DMS153 (cell line): Measurements from ENCODE around the gene CRYBA4.
"Not testable (repeated sequence)": the region's sequence is repeated elsewhere in the genome, so short reads cannot be mapped to it uniquely, and the experiment has no call there.

Experiments used
- DNase-seq: peaks from one replicate; lab custom pipeline; 2025; lab: John Stamatoyannopoulos, UW

CRYBA4 gene

GRCh38 chr22:26597026-26597425, 24.7 kb upstream of the CRYBA4 start:
- DNase-seq = no peak

- no peak for DNase-seq
Observed at GRCh38 chr22:26597480-26597879, 24.3 kb upstream of the CRYBA4 start.

GRCh38 chr22:26599505-26599904, 22.3 kb upstream of the CRYBA4 start:
- peak; percentile 9 for DNase-seq

DNA sequence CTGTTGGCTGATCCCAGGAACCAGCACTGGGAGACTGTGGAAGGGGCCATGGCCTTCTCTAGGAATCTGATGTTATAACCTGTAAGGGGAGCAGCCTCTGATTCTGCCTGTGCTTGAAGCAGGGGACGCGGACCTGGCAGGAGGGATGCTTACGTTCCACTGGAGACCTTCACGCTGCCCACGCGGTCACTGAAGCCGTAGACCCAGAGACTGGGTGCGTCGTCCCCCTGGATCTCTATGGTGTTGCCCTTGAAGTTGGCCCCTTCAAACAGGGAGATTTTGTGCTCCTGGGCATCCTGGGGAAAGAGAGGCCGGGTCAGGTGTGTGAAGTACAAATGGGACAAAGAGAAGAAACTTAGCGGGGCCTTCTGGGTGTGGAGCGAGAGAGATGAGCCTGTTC, 20.0 kb upstream of the CRYBA4 start:
- DNase-seq = no peak

DNA sequence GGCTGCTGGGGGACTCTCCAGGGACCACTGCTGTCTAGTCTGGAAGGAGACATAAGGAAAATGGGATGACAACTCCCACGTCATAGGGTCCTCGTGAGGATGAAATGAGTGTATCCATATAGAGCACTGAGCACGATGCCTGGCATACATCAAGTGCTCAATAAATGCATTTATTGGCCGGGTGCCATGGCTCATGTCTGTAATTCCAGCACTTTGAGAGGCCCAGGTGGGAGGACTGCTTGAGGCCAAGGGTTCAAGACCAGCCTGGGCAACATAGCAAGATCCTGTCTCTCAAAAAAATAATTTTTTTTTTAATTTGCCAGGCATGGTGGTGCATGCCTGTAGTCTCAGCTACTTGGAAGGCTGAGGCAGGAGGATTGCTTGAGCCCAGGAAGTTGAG, 19.6 kb upstream of the CRYBA4 start:
- no peak for DNase-seq

DNA sequence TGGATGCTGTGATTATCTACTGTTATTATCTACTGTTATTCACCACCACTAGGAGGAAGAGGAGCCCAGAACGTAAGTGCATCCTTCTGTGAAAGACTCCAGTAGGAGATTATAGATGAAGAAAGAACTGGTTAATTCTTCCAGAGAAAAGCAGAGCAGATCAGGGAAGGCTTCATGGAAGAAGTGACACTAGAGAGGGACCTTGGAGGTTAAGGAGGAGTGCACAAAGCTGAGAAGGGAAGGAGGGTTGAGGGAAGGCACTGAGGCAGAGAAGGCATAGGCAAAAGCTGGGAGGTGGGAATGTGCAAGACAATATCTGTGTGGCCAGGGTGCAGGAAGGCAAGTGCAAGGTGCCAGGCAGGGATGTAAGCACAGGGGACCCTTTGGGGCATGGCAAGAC, 17.4 kb upstream of the CRYBA4 start:
- no peak for DNase-seq

GRCh38 chr22:26606611-26607010, 15.2 kb upstream of the CRYBA4 start:
- DNase-seq = no peak

GRCh38 chr22:26608129-26608528, 13.6 kb upstream of the CRYBA4 start:
- DNase-seq = no peak

GRCh38 chr22:26609287-26609686, 12.5 kb upstream of the CRYBA4 start:
- DNase-seq = no peak

- no peak for DNase-seq
Observed at GRCh38 chr22:26610072-26610958, 11.4 kb upstream of the CRYBA4 start.

DNA sequence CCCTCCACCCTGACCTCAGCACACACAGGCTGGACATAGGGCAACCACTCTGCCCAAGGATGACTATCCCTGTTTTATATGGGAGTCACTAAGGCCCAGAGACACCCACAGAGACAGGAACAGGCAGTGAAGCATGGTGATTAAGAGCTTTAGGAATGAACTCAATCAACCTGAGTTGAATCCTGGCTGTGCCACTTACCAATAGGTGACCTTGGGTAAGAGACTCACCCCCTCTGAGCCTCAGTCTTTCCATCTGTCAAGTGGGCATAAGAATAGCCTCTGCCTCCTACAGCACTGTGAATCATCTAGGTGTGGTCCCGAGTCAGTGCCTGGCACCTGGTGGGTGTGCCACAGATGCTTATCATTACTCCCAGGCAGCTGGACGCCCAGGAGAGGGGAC, 10.8 kb upstream of the CRYBA4 start:
- DNase-seq = no peak

DNA sequence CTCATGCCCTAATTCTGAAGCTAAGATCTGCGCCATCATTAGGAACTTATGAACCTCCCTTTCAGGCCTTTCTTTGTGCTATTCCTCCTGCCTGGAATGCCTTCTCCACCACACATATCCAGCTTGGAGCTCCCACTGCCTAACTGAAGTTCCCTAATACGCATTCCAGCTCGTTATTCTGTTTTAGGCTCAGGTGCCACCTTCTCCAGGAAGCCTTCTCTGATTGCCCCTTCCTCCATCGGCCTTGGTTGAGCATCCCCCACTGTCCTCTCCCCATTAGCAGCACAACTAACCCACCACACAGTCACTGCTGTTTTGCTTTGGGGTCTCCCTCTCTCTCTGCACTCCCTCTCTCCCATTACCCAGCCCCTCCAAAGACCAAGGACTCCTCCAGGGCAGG, 9.1 kb upstream of the CRYBA4 start:
- DNase-seq = no peak

GRCh38 chr22:26613753-26614152, 8.0 kb upstream of the CRYBA4 start:
- not testable (repeated sequence) for DNase-seq

DNA sequence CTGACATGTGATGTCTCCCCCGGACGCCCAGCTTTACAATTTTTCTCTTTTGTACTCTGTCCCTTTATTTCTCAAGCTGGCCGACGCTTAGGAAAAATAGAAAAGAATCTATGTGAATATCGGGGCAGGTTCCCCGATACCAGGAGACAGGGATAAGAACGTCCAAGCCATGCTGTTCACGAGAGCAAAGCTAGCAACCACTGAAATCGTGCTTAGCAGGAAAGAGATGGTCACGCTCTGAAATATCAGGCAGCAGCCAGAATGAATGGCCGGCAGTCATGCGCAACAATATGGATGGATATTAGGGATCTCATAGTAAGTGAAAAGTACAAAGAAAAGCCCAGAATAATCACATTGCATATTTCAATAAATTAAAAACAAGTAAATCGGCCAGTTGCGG, 7.4 kb upstream of the CRYBA4 start:
- no peak for DNase-seq

DNA sequence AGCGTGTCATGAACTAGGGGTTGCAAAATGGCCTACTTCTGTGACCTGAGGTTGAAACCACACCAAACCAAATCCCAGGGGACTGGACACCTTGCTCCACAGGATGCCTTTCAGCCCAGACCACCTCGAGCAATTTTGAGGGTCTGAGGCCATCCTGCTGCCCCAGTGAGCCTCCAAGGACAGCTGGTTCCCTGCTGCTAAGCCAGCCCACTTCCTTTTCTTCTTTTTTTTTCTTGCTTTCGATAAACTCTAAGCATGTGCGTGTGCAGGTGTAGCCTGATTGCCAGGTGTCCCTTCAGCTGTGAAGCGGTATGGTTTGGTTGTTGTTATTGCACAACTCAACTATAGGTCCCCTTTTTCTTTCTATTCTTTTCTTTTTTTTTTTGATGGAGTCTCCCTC, 6.6 kb upstream of the CRYBA4 start:
- no peak for DNase-seq

- no peak for DNase-seq
Observed at GRCh38 chr22:26615830-26616435, 5.8 kb upstream of the CRYBA4 start.

- no peak for DNase-seq
Observed at GRCh38 chr22:26616650-26617049, 5.1 kb upstream of the CRYBA4 start.

GRCh38 chr22:26617271-26618199, 4.2 kb upstream of the CRYBA4 start, which contains the start of gene CRYBB1:
TSS of gene CRYBB1 (minus strand) at chr22:26618027. CDS start at chr22:26616319, 1,708 bp downstream.
- DNase-seq = peak; percentile 30

DNA sequence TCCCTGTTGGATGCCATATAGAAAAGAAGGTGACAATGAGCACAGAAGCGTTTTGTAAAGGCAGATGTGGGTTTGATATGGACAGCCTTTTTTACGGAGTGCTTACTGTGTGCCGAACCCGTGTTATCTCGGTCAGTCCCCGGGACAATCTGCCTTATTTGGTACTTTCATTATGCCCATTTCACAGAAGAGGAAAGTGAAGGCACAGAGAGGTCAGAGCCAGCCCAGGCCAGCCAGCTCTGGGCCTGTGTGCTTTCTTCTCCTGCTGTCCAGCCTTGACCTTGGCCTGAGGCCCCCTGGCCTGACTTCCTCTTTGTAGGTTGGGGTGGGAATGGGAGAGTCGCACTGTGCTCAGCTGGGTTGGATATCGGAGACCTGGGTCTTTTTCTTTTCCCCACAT, 3.3 kb upstream of the CRYBA4 start:
- DNase-seq = no peak

- no peak for DNase-seq
Observed at GRCh38 chr22:26619510-26619909, 2.3 kb upstream of the CRYBA4 start.

DNA sequence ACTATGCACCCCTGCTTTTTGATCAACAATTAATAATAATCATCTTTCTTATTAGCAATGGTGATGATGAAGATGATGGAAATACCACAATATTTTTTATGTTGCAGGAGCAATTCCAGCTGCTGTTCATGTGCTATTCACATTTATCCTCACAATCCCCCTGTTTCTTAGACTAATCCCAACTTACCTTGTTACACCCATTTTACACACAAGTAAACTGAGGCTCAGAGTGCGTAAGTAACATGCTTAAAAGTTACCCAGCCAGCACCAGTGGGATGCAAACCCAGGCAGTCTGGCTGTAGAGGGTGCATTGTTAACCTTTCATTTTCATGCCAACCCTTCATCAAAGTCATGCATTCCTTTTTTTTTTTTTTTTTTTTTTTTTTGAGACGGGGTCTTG, 1.6 kb upstream of the CRYBA4 start:
- DNase-seq = no peak

DNA sequence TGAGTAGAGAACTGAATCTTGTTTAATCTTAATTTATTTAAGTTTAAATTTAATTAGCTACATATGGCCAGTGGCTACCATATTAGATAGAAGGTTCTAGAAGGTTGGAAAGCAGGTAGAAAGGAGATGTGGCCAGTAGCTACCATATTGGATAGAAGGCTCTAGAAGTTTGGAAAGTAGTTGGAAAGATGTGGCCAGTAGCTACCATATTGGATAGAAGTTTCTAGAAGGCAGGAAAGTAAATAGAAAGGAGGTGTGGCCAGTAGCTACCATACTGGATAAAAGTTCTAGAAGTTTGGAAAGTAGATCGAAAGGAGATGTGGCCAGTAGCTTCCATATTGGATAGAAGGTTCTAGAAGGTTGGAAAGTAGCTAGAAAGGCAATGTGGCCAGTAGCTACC, 2.2 kb downstream of the CRYBA4 start:
- DNase-seq = no peak
